DMS153 treated with DMSO at 0.1 percent for 48 hours (cell line): ENCODE results near the gene TCF4.

ENCODE experiments used
- DNase-seq: peaks from one replicate; lab custom pipeline; 2025; ENCODE audit not compliant: unreplicated experiment; lab: John Stamatoyannopoulos, UW

Gene TCF4

GRCh38 chr18:55506074-55506473, 81.9 kb downstream of the TCF4 start:
- DNase-seq = no peak

GRCh38 chr18:55504808-55505207, 83.2 kb downstream of the TCF4 start:
- DNase-seq = no peak

- no peak for DNase-seq
These were observed 84.7 kb downstream of the TCF4 start for GRCh38 chr18:55503167-55503820.

- DNase-seq = no peak
These were observed 85.8 kb downstream of the TCF4 start for GRCh38 chr18:55501982-55502710.

- DNase-seq = no peak
These were observed 86.4 kb downstream of the TCF4 start for GRCh38 chr18:55501579-55501978.

GRCh38 chr18:55500316-55501086, 87.5 kb downstream of the TCF4 start:
- no peak for DNase-seq

- no peak for DNase-seq
These were observed 88.5 kb downstream of the TCF4 start for GRCh38 chr18:55499526-55499925.

- no peak for DNase-seq
These were observed 90.1 kb downstream of the TCF4 start for GRCh38 chr18:55497825-55498403.

GRCh38 chr18:55494899-55495298, 93.1 kb downstream of the TCF4 start:
- no peak for DNase-seq

- DNase-seq = no peak
These were observed 93.6 kb downstream of the TCF4 start for GRCh38 chr18:55494441-55494840.

- no peak for DNase-seq
These were observed 96.4 kb downstream of the TCF4 start for GRCh38 chr18:55491616-55492015.

GRCh38 chr18:55489034-55489986, 98.7 kb downstream of the TCF4 start:
- DNase-seq = peak; percentile 52

- peak; percentile 48 for DNase-seq
These were observed 99.5 kb downstream of the TCF4 start for GRCh38 chr18:55488473-55488872.

- no peak for DNase-seq
These were observed 100.0 kb downstream of the TCF4 start for GRCh38 chr18:55487997-55488396.

GRCh38 chr18:55486936-55487335, 101.1 kb downstream of the TCF4 start:
- no peak for DNase-seq

GRCh38 chr18:55485666-55486065, 102.3 kb downstream of the TCF4 start:
- DNase-seq = no peak

GRCh38 chr18:55484773-55485172, 103.2 kb downstream of the TCF4 start:
- DNase-seq = no peak

- no peak for DNase-seq
These were observed 104.6 kb downstream of the TCF4 start for GRCh38 chr18:55483266-55483871.

GRCh38 chr18:55479656-55480420, 108.2 kb downstream of the TCF4 start:
- DNase-seq = no peak
